DND-41 (cell line): ENCODE measurements around the gene VOPP1.

ENCODE experiments used
- ATAC-seq: fragments of 200-7000 bp; cut with Tn5 transposase; 3 replicates; pipeline ENCODE4 v1.9.1; 2021; ENCODE audit warnings: low read depth; ENCODE audit not compliant: insufficient read depth
- DNase-seq: peaks from one replicate; pipeline ENCODE4 v3.0.0-alpha.2; 2020
- H2AFZ ChIP-seq: 2 replicates; pipeline ENCODE4 v1.6.0; 2012; ENCODE audit warnings: low read depth, low read length
- H3K27ac ChIP-seq: 2 replicates; pipeline ENCODE4 v1.5.1; 2012; ENCODE audit warnings: low read length, inconsistent platforms
- H3K27me3 ChIP-seq: fragments of 200-600 bp; sonication (generic); 2 replicates; pipeline ENCODE4 v1.6.0; 2012; ENCODE audit warnings: low read length, mild to moderate bottlenecking, inconsistent platforms; ENCODE audit not compliant: insufficient read depth, poor library complexity
- H3K36me3 ChIP-seq: 2 replicates; pipeline ENCODE4 v1.5.1; 2012; ENCODE audit warnings: low read length, inconsistent platforms; ENCODE audit not compliant: insufficient read depth
- H3K4me1 ChIP-seq: 2 replicates; pipeline ENCODE4 v1.5.1; 2012; ENCODE audit warnings: mild to moderate bottlenecking, low read length; ENCODE audit not compliant: insufficient read depth
- H3K4me2 ChIP-seq: 2 replicates; pipeline ENCODE4 v1.6.0; 2012; ENCODE audit warnings: mild to moderate bottlenecking, moderate library complexity, low read length, inconsistent platforms; ENCODE audit not compliant: insufficient read depth
- H3K4me3 ChIP-seq, 2 experiments: fragments of 200-600 bp in 1 of 2; shearing (Covaris generic) in 1 of 2; 2 replicates each; pipeline ENCODE4 v1.5.1; 2012 to 2016; ENCODE audit warnings: inconsistent platforms in 2 of 2, low read length in 2 of 2, mild to moderate bottlenecking in 2 of 2, low read depth in 1 of 2, moderate library complexity in 1 of 2
- H3K79me2 ChIP-seq: 2 replicates; pipeline ENCODE4 v1.6.0; 2012; ENCODE audit warnings: low read length, inconsistent platforms; ENCODE audit not compliant: insufficient read depth
- H3K9ac ChIP-seq: 2 replicates; pipeline ENCODE4 v1.6.0; 2012; ENCODE audit warnings: low read depth, mild to moderate bottlenecking, inconsistent platforms, low read length, moderate library complexity
- H3K9me3 ChIP-seq: 2 replicates; pipeline ENCODE4 v1.5.1; 2012; ENCODE audit warnings: low read length, moderate library complexity, mild to moderate bottlenecking, inconsistent platforms; ENCODE audit not compliant: insufficient read depth, severe bottlenecking
- H4K20me1 ChIP-seq: 2 replicates; pipeline ENCODE4 v1.6.0; 2012; ENCODE audit warnings: low read length; ENCODE audit not compliant: insufficient read depth
- CTCF ChIP-seq: IDR thresholded peaks from 2 replicates; pipeline ENCODE4 v1.5.1; 2012; ENCODE audit warnings: borderline replicate concordance, low read length, moderate library complexity, mild to moderate bottlenecking; ENCODE audit not compliant: poor library complexity, severe bottlenecking; ENCODE audit errors: extremely low read depth
- EZH2 ChIP-seq: IDR thresholded peaks from 3 replicates; pipeline ENCODE4 v1.6.1; 2012; ENCODE audit warnings: borderline replicate concordance, low read depth, mild to moderate bottlenecking, moderate library complexity, low read length, inconsistent platforms; ENCODE audit not compliant: severe bottlenecking

Gene VOPP1

GRCh38 chr7:55500117-55500756, 72.1 kb downstream of the VOPP1 start:
- Histone ChIP-seq H4K20me1 (peaks cover 82% of the 10 kb centered on the region), H3K36me3 (peaks cover 74% of the 10 kb centered on the region)

GRCh38 chr7:55499591-55499990, 72.7 kb downstream of the VOPP1 start:
- Histone ChIP-seq H3K36me3 (peaks cover 76% of the 10 kb centered on the region), H3K27ac (no peak overlapping the region), H3K9ac (no peak overlapping the region), H3K4me3 (no peak overlapping the region), H3K9me3 (no peaks in the 10 kb centered on the region), H3K4me2 (no peak overlapping the region), H4K20me1 (peaks cover 80% of the 10 kb centered on the region), H2AFZ (no peak overlapping the region), H3K79me2 (peaks cover 71% of the 10 kb centered on the region), H3K4me1 (no peaks in the 10 kb centered on the region), H3K27me3 (no peaks in the 10 kb centered on the region)
- DNase-seq (no peak), ATAC-seq (no peak)
- TF ChIP-seq CTCF (no peak), EZH2 (no peak)

More at GRCh38 chr7:55500117-55500756, 72.1 kb downstream of the VOPP1 start:
- Histone ChIP-seq H3K27me3 (no peaks in the 10 kb centered on the region), H2AFZ (no peak overlapping the region), H3K4me2 (no peak overlapping the region), H3K27ac (no peak overlapping the region), H3K4me1 (no peaks in the 10 kb centered on the region), H3K79me2 (peaks cover 78% of the 10 kb centered on the region), H3K9me3 (no peaks in the 10 kb centered on the region), H3K9ac (no peak overlapping the region), H3K4me3 (no peak overlapping the region)
- ATAC-seq (no peak), DNase-seq (no peak)
- no peak for TF ChIP-seq EZH2
- TF ChIP-seq CTCF: no peak

- Histone ChIP-seq H3K9ac (no peak overlapping the region), H3K27me3 (no peaks in the 10 kb centered on the region), H3K27ac (no peak overlapping the region), H3K9me3 (no peaks in the 10 kb centered on the region), H3K79me2 (peaks cover 63% of the 10 kb centered on the region), H3K4me3 (no peak overlapping the region), H3K36me3 (peaks cover 71% of the 10 kb centered on the region), H3K4me1 (no peaks in the 10 kb centered on the region), H4K20me1 (peaks cover 72% of the 10 kb centered on the region), H3K4me2 (no peak overlapping the region), H2AFZ (no peak overlapping the region)
- TF ChIP-seq CTCF (no peak), EZH2 (no peak)
- no peak for DNase-seq
- no peak for ATAC-seq
Observed at GRCh38 chr7:55498770-55499169, 73.5 kb downstream of the VOPP1 start.

GRCh38 chr7:55498142-55498541, 74.2 kb downstream of the VOPP1 start:
- H3K36me3 ChIP-seq: peaks cover 73% of the 10 kb centered on the region

More at GRCh38 chr7:55498142-55498541, 74.2 kb downstream of the VOPP1 start:
- H3K27me3 ChIP-seq: no peaks in the 10 kb centered on the region
- peaks cover 68% of the 10 kb centered on the region for H4K20me1 ChIP-seq
- H3K9ac ChIP-seq: no peak overlapping the region
- no peak overlapping the region; the same call in 1 of the 2 replicates for H3K27ac ChIP-seq
- no peak for TF ChIP-seq CTCF
- TF ChIP-seq EZH2: no peak
- H2AFZ ChIP-seq: no peak overlapping the region
- H3K4me1 ChIP-seq: no peaks in the 10 kb centered on the region
- DNase-seq (no peak), ATAC-seq (no peak)
- H3K79me2 ChIP-seq: peaks cover 60% of the 10 kb centered on the region
- no peak overlapping the region for H3K4me3 ChIP-seq
- H3K9me3 ChIP-seq: no peaks in the 10 kb centered on the region
- H3K4me2 ChIP-seq: no peak overlapping the region
